IPS DF 4.7 (cell line): Measurements from ENCODE around the gene RYR3.

Experiments used
- DNase-seq: peaks from one replicate; pipeline ENCODE4 v3.0.0-alpha.2; 2013; ENCODE audit warnings: low spot score; ENCODE audit errors: extremely low read depth

The RYR3 gene

DNA sequence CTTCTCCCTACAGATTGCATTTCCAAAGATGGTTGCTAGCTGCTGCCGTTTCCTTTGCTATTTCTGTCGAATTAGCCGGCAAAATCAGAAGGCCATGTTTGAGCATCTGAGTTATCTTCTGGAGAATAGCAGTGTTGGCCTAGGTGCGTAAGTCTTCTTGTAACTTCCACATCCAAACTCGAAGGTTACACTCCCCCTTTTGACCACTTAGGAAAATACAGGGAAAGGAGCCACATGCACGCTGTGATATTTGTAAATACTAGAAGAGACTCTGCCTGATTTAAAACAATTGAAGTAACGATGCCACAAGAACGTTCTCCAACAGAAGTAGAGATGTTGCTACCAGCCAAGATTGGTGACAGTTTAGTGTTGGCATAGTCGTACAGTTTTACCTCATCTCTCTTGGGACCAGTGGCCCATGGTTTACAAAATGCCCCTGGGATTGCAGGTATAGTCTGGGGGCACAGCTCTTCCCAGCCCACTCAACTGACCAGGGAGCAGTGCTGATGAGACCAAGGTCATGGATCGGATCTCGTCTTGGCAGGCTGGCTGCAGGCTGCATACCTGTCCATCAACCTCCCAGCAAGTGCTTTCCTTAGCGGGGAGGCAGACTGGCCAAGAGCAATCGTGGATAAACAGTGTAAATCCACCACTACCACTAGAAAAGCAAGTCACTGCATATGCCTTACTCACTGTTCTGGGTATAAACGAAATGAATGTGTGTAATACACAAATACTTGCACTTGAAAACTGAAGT, 389.1 kb downstream of the RYR3 start:
- no peak for DNase-seq

DNA sequence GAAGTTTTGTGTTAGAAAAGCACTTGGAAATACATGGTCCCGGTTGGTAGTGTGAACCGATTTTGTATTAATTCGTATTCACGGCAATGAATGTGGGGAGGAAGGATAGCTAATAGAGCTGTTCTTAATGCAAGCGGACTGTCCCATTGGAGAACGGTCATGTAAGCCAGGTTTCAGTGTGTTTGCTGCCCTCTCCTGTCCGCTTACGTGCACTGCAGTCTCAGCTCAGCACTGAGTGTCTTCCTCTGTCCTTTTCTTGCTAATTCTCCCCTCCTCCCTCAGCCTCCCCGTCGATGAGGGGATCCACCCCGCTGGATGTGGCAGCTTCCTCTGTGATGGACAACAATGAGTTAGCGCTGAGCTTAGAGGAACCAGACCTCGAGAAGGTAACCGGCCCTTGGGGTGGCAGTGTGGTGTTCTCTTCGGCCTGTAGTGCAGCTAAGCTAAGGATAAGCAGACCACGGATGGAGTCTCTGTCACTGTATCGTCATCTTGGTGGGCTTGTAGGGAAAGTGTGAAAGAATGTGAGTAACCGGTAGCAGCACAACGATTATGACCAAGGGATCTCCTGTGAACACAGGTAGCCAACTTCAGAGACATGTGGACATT, 390.0 kb downstream of the RYR3 start:
- DNase-seq, result peak; percentile 92

- no peak for DNase-seq
Measured at GRCh38 chr15:33701304-33701696, 390.5 kb downstream of the RYR3 start.

DNA sequence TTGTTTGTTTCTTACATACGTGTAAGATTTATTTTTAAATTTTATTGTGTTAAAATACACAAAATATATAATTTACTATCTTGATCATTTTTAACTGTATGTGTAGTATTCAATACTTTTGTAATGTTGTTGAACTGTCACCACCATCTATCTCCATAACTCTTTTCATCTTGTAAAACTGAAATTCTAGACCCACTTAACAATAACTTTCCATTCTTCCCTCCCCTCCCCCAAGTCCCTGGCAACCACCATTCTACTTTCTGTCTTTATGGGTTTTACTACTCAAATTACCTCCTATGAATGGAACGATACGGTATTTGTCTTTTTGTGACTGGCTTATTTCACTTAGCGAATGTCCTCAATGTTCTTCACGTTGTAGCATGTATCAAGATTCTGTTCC, 395.4 kb downstream of the RYR3 start:
- no peak for DNase-seq

DNA sequence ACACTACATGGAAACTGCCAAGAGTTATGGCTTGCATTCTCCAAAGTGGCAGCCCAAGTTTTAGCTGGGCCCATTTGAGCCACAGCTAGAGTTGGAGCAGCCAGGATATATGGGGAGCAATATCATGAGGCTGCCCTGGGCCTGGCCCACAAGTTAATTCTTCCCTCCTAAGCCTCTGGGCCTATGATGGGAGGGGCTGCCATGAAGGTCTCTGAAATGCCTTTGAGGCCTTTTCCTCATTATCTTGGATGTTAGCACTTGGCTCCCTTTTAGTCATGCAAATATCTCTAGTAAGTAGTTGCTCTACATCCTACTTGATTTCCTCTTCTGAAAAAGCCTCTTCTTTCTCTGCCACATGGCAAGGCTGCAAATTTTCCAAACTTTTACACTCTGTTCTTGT, 400.0 kb downstream of the RYR3 start:
- DNase-seq, result no peak

DNA sequence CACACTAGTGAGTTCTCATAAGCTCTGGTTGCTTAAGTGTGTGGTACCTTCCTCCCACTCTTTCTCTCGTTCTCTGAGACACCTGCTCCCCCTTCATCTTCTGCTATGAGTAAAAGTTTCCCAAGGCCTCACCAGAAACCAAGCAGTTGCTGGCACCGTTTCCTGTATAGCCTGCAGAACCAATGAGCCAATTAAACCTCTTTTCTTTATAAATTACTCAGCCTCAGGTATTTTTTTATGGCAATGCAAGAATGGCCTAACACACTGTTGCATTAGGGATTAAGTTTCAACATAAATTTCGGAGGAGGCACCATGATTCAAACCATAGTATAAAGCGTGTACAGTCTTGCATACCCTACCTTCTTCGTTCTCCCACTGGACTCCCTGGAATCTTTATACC, 405.3 kb downstream of the RYR3 start:
- DNase-seq, result no peak

GRCh38 chr15:33720952-33721351, 410.2 kb downstream of the RYR3 start:
- DNase-seq, result no peak

DNA sequence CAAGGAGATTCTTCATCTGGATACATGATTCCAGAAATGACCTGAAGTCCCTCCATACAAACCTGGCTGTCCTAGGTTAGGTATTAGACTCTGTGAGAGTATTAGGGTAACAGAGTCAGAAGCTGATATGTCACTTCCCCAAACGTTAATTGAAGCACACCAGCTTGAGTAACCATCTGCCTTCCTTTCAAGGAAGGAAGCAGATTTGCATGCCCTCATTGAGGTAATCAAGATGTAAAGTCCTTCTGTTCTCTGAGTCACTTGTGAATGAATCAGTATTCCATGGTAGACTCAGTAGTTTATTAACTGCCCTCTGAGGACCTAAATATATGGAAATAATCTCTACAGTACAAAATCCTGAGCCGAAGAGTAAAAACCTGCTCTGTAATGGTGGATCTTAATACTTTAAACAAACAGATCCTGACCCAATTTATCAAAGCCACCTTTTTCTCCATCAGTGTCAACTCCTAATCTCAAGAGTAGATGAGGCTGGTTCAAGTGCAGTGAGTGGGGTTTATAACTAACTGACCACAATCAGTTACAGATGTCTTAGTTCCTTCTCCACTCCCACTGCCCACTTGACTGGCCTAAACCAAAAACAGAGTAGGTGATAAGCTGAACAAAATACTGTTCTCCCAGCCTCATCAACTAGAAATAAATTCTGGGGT, 411.4 kb downstream of the RYR3 start:
- no peak for DNase-seq

DNA sequence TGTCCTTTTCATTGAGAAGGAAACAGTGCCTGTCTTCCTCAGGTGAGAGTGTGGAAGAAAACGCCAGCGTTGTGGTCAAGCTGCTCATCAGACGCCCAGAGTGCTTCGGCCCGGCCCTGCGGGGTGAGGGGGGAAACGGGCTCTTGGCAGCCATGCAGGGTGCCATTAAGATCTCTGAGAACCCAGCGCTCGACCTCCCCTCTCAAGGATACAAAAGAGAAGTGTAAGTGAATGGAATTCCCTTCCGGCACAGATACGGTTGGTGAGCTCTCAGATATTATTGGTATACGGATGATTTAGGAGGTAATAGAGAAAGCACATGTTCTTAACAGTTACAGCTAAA, 411.9 kb downstream of the RYR3 start:
- DNase-seq, result no peak

GRCh38 chr15:33724321-33725036, 413.7 kb downstream of the RYR3 start:
- no peak for DNase-seq

DNA sequence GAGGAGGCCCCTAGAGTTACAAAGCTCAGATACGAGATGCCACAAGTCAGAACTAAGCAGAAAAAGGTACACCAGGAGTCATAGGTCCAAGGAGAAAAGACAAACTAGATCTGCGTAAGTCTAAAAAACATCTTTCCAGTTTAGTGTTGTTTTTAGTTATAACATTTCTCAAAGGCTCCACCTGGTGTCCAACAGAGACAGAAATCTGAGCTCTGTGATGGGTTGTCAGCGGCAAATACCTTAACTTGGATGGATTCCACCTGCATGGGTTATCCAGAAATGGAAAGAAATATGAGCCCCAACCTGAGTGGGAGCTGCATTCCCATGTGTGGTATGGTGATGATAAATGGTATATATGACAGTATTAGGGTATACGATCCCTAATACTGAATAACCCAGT, 418.9 kb downstream of the RYR3 start:
- DNase-seq, result no peak

GRCh38 chr15:33730815-33731214, 420.0 kb downstream of the RYR3 start:
- DNase-seq, result no peak

GRCh38 chr15:33735143-33735542, 424.4 kb downstream of the RYR3 start:
- no peak for DNase-seq

DNA sequence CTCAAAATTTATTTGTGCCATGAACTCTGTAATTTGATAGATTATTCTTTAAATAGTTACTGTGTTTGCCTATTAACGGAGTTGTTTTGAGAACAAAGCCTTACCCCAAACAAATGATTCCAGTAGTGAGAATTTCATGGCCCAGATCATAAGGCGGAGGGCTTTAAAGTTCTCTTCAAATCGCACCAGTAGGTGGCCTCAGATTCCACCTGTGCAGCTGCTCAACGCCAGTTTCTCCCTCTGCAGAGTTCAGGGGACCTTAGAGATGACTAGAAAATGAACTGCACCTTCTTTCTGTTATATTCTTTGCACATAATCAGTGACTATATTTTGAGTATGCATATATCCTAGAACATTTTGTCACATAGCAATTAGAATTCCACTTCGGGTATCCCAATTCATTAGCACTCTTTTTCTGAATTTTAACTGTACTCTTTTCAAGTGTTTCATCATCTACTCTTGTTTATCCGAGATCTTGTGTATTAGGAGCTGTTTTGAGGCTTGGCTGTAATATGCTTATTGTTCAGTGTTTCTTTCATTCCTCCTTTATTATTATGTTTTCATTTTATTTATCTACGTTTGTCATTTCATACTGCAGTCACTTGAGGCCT, 425.0 kb downstream of the RYR3 start:
- DNase-seq, result no peak

- DNase-seq, result peak; percentile 46
Measured at GRCh38 chr15:33737687-33738601, 427.2 kb downstream of the RYR3 start.

GRCh38 chr15:33738941-33739664, 428.3 kb downstream of the RYR3 start:
- no peak for DNase-seq

DNA sequence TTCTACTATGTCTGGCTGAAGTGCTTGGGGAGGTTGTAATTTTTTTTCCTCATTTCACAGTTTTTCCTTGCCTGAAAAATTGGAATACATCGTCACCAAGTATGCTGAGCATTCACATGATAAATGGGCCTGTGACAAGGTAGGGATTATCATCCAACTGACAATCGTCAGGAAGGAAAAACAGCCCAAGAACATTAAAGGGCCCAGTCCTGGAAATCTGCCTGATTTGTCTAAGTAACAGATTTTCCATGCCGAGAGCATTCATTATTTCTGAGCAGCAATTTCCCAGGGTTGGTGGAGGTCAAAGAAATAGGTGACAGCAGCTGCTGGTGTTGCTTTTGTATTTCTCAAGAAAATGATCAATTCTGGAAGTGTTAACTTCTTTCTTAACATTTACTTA, 431.5 kb downstream of the RYR3 start:
- no peak for DNase-seq

DNA sequence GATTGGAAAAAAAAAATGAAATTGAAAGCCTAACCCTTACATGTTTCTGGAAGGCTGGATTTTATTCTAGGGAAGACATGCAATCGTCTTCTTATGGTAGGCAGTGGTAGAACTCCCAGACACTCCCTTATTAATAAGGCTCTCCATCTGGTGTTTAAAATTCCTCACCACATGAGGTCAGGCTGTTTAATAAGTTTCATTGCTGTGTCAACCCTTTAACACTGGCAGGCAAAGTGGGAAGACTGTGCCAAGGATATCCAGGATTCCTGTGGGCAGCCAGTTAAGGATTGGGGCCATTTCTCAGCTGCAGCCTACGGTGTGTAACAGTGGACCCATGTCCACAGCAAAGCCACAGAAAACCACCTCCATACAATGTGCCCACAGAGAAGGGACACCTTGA, 432.0 kb downstream of the RYR3 start:
- no peak for DNase-seq

GRCh38 chr15:33746203-33746602, 435.4 kb downstream of the RYR3 start:
- DNase-seq, result no peak

DNA sequence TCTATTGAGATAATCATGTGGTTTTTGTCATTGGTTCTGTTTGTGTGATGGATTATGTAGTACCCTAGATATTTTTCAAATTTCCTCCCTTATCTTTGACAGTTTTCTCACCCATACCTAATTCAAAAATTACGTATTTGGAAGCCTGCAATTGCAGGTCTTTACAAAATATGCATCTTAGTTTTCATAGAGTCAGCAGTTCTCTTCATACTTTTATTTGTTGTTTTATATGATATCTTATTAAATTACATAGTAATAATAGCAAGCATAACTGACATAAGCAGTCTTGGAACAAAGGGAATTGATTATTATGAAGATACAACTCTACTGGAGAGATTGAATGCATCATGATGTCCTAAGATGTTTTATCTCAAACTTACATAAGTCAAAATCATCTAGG, 442.2 kb downstream of the RYR3 start:
- DNase-seq, result no peak
